GM12865 (cell line): ENCODE data around the gene UBXN7.
"Not testable (repeated sequence)": the region's sequence is repeated elsewhere in the genome, so short reads cannot be mapped to it uniquely, and the experiment has no call there.

ENCODE experiments used
- DNase-seq: peaks from one replicate; pipeline ENCODE4 v3.0.0; 2010; ENCODE audit warnings: low read depth
- H3K4me3 ChIP-seq: 2 replicates; pipeline ENCODE4 v1.5.1; 2011; ENCODE audit warnings: mild to moderate bottlenecking, low read depth, low read length, control low read depth
- CTCF ChIP-seq: IDR thresholded peaks from 2 replicates; pipeline ENCODE4 v1.5.1; 2011; ENCODE audit warnings: low read length, control low read depth, low read depth, inconsistent platforms; ENCODE audit not compliant: insufficient read depth; ENCODE audit errors: missing control alignments

UBXN7 gene

GRCh38 chr3:196354132-196354531, 78.1 kb downstream of the UBXN7 start:
- no peak overlapping the region for H3K4me3 ChIP-seq
- no peak for DNase-seq
- TF ChIP-seq CTCF, result no peak

- DNase-seq, result no peak
- no peak for TF ChIP-seq CTCF
- H3K4me3 ChIP-seq, result no peak overlapping the region
Measured at GRCh38 chr3:196351541-196351940, 80.7 kb downstream of the UBXN7 start.

- no peak overlapping the region for H3K4me3 ChIP-seq
- DNase-seq, result no peak
- TF ChIP-seq CTCF, result no peak
Measured at GRCh38 chr3:196350067-196350466, 82.2 kb downstream of the UBXN7 start.

GRCh38 chr3:196348698-196349097, 83.5 kb downstream of the UBXN7 start:
- no peak overlapping the region for H3K4me3 ChIP-seq

GRCh38 chr3:196344663-196345062, 87.6 kb downstream of the UBXN7 start:
- DNase-seq, result no peak
- no peak overlapping the region for H3K4me3 ChIP-seq
- TF ChIP-seq CTCF, result no peak

More at GRCh38 chr3:196348698-196349097, 83.5 kb downstream of the UBXN7 start:
- DNase-seq, result no peak
- no peak for TF ChIP-seq CTCF

GRCh38 chr3:196343917-196344316, 88.3 kb downstream of the UBXN7 start:
- H3K4me3 ChIP-seq, DNase-seq: not testable (repeated sequence)

- DNase-seq, result no peak
- no peak for TF ChIP-seq CTCF
- H3K4me3 ChIP-seq, result no peak overlapping the region
Measured at GRCh38 chr3:196341137-196341536, 91.1 kb downstream of the UBXN7 start.
